Measurements from ENCODE around the gene GLOD4. TPM values are rescaled to one million over a fixed set of nuclear protein-coding genes. Genes with fewer than 3 reads are reported as not detected.
"Not testable (repeated sequence)": the region's sequence is repeated elsewhere in the genome, so short reads cannot be mapped to it uniquely, and the experiment has no call there.

Gene GLOD4
- polyA plus RNA-seq, 1 experiment = 15.8 TPM

GRCh38 chr17:750431-751037 lies 31.5 kb downstream of the GLOD4 start:
- Histone ChIP-seq H3K27me3 (ENCODE audit: control insufficient read depth, insufficient read depth, low read length) (no peaks in the 10 kb centered on the region), H3K4me3 (ENCODE audit: low read depth, low read length) (no peak overlapping the region), H3K36me3 (ENCODE audit: control insufficient read depth, insufficient read depth, low read length) (peaks cover 19% of the 10 kb centered on the region)
- DNase-seq (ENCODE audit: low read depth) = no peak
- ChIA-PET CTCF (interaction anchor here (0.6 to 4.0 kb wide), 6 partner anchors 13 to 365 kb away, joined by 3 to 21 read pairs (median 4); no protein-coding TSS in a partner anchor), POLR2A (no interaction called here)
- TF ChIP-seq, protein P1, sequence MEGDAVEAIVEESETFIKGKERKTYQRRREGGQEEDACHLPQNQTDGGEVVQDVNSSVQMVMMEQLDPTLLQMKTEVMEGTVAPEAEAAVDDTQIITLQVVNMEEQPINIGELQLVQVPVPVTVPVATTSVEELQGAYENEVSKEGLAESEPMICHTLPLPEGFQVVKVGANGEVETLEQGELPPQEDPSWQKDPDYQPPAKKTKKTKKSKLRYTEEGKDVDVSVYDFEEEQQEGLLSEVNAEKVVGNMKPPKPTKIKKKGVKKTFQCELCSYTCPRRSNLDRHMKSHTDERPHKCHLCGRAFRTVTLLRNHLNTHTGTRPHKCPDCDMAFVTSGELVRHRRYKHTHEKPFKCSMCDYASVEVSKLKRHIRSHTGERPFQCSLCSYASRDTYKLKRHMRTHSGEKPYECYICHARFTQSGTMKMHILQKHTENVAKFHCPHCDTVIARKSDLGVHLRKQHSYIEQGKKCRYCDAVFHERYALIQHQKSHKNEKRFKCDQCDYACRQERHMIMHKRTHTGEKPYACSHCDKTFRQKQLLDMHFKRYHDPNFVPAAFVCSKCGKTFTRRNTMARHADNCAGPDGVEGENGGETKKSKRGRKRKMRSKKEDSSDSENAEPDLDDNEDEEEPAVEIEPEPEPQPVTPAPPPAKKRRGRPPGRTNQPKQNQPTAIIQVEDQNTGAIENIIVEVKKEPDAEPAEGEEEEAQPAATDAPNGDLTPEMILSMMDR (IDR thresholded peaks at IDR 0.05; ENCODE audit: insufficient read depth, low read depth, low read length) = no peak

- CTCF ChIA-PET = interaction anchor here (4.0 kb wide), 1 partner anchor 12 kb away, joined by 21 read pairs; no protein-coding TSS in a partner anchor
- DNase-seq (ENCODE audit: low read depth) = not testable (repeated sequence)
Observed at GRCh38 chr17:749359-749758, 32.7 kb downstream of the GLOD4 start.

GRCh38 chr17:748604-749003 lies 33.5 kb downstream of the GLOD4 start:
- CTCF ChIA-PET = interaction anchor here (0.8 to 1.0 kb wide), 2 partner anchors 12 to 228 kb away, joined by 3 read pairs; no protein-coding TSS in a partner anchor
- POLR2A ChIA-PET; H3K4me3 ChIP-seq (ENCODE audit: low read depth, low read length); DNase-seq (ENCODE audit: low read depth); H3K27me3 ChIP-seq (ENCODE audit: control insufficient read depth, insufficient read depth, low read length): not testable (repeated sequence)
- peaks cover 28% of the 10 kb centered on the region for H3K36me3 ChIP-seq (ENCODE audit: control insufficient read depth, insufficient read depth, low read length)

More at GRCh38 chr17:749359-749758, 32.7 kb downstream of the GLOD4 start:
- POLR2A ChIA-PET; H3K4me3 ChIP-seq (ENCODE audit: low read depth, low read length); H3K27me3 ChIP-seq (ENCODE audit: control insufficient read depth, insufficient read depth, low read length): not testable (repeated sequence)
- peaks cover 26% of the 10 kb centered on the region for H3K36me3 ChIP-seq (ENCODE audit: control insufficient read depth, insufficient read depth, low read length)

GRCh38 chr17:746783-747629 lies 35.1 kb downstream of the GLOD4 start:
- Histone ChIP-seq H3K27me3 (ENCODE audit: control insufficient read depth, insufficient read depth, low read length) (no peaks in the 10 kb centered on the region), H3K36me3 (ENCODE audit: control insufficient read depth, insufficient read depth, low read length) (peaks cover 28% of the 10 kb centered on the region)

DNA sequence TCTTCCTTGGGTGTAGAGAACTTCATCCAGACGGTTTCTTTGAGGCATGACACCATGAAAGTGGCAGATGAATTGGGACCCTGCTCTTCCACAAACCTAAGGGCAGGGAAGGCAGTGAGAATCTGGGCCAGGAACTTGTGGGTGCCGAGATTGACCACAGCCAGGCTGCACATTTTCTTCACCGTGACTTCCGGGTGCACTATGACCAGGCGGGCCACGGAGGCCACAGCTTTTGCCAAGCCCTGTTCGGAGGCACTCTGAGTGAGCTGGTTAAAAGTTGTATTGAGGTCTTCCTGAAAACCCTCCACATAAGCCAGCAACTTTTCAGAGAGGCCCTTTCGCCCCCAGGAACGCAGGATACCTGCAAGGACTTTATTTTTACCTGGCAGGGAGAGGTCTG lies 35.9 kb downstream of the GLOD4 start:
- Histone ChIP-seq H3K36me3 (ENCODE audit: control insufficient read depth, insufficient read depth, low read length) (peaks cover 31% of the 10 kb centered on the region), H3K4me3 (ENCODE audit: low read depth, low read length) (no peak overlapping the region), H3K27me3 (ENCODE audit: control insufficient read depth, insufficient read depth, low read length) (no peaks in the 10 kb centered on the region)
- DNase-seq (ENCODE audit: low read depth) = no peak
- TF ChIP-seq, protein P1 (IDR thresholded peaks at IDR 0.05; ENCODE audit: insufficient read depth, low read depth, low read length) = no peak
- POLR2A ChIA-PET = no interaction called here
- CTCF ChIA-PET = interaction anchor here (1.7 kb wide), 1 partner anchor 235 kb away, joined by 4 read pairs; no protein-coding TSS in a partner anchor

More at GRCh38 chr17:746783-747629, 35.1 kb downstream of the GLOD4 start:
- DNase-seq (ENCODE audit: low read depth) = no peak
- POLR2A ChIA-PET = no interaction called here
- CTCF ChIA-PET = no interaction called here
- TF ChIP-seq, protein P1 (IDR thresholded peaks at IDR 0.05; ENCODE audit: insufficient read depth, low read depth, low read length) = no peak
- H3K4me3 ChIP-seq (ENCODE audit: low read depth, low read length) = no peak overlapping the region

- Histone ChIP-seq H3K4me3 (ENCODE audit: low read depth, low read length) (no peak overlapping the region), H3K36me3 (ENCODE audit: control insufficient read depth, insufficient read depth, low read length) (peaks cover 36% of the 10 kb centered on the region), H3K27me3 (ENCODE audit: control insufficient read depth, insufficient read depth, low read length) (no peaks in the 10 kb centered on the region)
- DNase-seq (ENCODE audit: low read depth) = no peak
- TF ChIP-seq, protein P1 (IDR thresholded peaks at IDR 0.05; ENCODE audit: insufficient read depth, low read depth, low read length) = no peak
- POLR2A ChIA-PET = no interaction called here
- CTCF ChIA-PET = interaction anchor here (0.6 to 1.7 kb wide), 3 partner anchors 10 to 236 kb away, joined by 3 to 4 read pairs (median 3); partner anchors contain the start of genes GLOD4 and MRM3
Observed at GRCh38 chr17:745406-745805, 36.7 kb downstream of the GLOD4 start.
